ENCODE data around the gene PHTF2.

The PHTF2 gene

DNA sequence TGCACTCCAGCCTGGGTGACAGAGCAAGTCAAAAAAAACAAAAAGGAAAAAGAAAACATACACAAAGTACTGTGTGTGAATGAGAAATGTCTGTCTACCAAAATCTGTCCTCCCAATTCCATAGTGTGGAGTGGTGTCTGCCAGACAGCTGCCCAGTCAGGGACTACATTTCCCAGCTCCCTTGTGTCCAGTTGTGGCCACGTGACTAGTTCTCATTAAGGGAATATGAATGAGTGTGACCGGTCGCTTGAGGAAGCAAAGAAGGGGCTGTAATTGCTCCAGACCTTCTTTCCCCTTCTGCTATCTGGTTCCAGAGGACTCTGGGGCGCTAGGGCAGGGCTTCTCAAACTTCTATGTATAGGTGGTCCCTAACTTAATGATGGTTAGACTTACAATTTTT, 204.1 kb downstream of the PHTF2 start:
- no peak for FAIRE-seq

DNA sequence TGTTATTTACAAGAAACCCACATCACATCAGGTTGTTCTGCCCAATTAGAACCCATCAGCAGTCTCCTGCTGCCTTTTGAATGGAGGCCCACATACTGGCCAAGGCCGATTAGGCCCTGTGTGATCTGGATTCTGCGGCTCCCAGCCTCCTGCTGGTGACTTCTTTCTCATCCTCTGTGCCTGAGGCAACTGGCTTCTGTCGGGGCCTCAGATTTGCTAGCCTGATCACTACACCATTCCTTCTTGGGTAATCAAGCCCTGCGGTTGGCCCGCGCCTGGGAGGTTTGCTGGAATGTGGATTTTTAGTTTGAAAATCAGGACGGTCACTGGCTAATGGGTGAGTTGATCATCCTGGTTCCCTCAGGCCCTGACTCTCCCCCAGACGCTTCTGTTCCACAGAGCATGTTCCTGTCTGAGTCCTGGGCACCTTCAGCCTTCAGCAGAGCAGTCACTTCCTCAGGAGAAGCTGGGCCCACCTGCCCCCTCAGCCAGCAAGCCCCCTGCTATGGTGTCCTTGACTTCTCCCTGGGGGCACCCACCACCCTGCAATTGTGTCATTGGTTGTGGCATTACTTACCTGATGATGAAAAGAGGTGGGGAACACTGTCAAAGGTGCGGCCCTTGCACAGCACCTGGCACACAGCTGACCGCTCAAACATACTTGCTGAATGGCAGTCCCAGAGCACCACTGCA, 207.6 kb downstream of the PHTF2 start:
- no peak for FAIRE-seq
